ENCODE measurements around the gene NRG2.

The NRG2 gene

DNA sequence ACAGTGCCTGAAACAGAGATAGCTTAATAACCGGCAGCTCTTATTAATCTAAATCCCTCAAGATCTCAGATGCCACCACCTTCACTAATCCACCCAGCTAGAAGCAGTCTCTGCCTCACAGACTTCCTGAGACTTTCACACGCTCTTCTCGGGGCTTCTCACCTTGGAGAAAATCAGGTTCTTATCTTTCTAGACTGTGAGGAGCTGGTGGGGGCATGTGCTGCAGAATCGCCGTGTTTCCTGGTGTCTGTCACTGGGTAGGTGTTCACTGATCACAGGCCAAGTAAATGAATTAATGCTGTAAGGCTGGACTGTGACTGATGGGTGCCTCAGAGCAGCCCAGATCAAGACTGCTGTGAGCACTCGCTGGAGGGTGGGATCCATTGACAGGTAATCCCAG is 145.8 kb downstream of the NRG2 start:
- Histone ChIP-seq H3K9me3 (ENCODE audit: control insufficient read depth, insufficient read depth, low read length) (no peaks in the 10 kb centered on the region), H3K4me3 (ENCODE audit: low read depth, low read length) (no peak overlapping the region), H3K4me1 (ENCODE audit: control insufficient read depth, insufficient read depth, low read length) (no peaks in the 10 kb centered on the region), H3K36me3 (ENCODE audit: control insufficient read depth, insufficient read depth, low read length) (no peaks in the 10 kb centered on the region), H3K27me3 (ENCODE audit: control insufficient read depth, insufficient read depth, low read length) (peaks cover 49% of the 10 kb centered on the region), H3K9ac (ENCODE audit: low read depth, low read length) (no peak overlapping the region)

DNA sequence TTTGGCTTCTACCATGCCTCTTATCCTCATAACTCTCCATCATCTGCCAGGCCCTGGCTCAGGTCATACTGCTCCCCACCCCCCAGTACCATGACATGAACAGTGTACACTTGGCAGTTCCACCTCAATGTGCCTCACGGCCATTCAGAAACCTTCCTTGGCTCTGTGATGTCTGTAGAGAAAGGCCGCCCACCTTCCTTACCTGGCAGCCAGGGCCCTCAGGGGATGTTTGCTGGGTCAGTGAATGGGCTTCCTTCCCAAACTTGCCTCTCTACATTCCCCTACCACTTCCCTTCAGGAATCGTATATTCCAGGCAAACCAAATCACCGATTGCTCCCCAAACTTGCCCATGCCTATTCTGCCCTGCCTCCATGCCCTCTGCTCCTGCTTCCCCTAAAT is 146.4 kb downstream of the NRG2 start:
- Histone ChIP-seq H3K9ac (ENCODE audit: low read depth, low read length) (no peak overlapping the region), H3K36me3 (ENCODE audit: control insufficient read depth, insufficient read depth, low read length) (no peaks in the 10 kb centered on the region), H3K4me3 (ENCODE audit: low read depth, low read length) (no peak overlapping the region), H3K27me3 (ENCODE audit: control insufficient read depth, insufficient read depth, low read length) (peaks cover 42% of the 10 kb centered on the region), H3K4me1 (ENCODE audit: control insufficient read depth, insufficient read depth, low read length) (no peaks in the 10 kb centered on the region), H3K9me3 (ENCODE audit: control insufficient read depth, insufficient read depth, low read length) (no peaks in the 10 kb centered on the region)

DNA sequence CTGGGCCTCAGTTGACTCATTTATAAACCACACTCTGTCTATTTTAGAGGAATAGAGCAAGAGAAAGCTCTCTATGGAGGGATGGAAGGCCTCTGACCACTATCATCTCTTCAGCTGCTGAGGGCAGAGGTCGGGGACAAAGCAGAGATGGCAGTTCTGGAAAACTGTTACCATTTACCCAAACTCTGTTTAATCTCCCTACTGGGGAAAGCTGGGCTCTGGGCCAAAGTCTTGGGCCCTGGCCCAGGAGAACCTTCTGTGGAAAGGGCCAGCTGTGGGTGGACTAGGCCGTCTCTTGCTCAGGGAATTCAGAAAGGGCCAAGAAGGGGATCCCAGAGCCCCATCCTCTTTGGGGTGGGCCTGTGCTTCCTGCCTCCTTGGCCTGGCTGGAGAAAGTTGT is 147.5 kb downstream of the NRG2 start:
- no peaks in the 10 kb centered on the region for H3K9me3 ChIP-seq (ENCODE audit: control insufficient read depth, insufficient read depth, low read length)
- H3K36me3 ChIP-seq (ENCODE audit: control insufficient read depth, insufficient read depth, low read length), result no peaks in the 10 kb centered on the region
- no peak overlapping the region for H3K9ac ChIP-seq (ENCODE audit: low read depth, low read length)
- peaks cover 32% of the 10 kb centered on the region for H3K27me3 ChIP-seq (ENCODE audit: control insufficient read depth, insufficient read depth, low read length)
- no peaks in the 10 kb centered on the region for H3K4me1 ChIP-seq (ENCODE audit: control insufficient read depth, insufficient read depth, low read length)
- H3K4me3 ChIP-seq (ENCODE audit: low read depth, low read length), result no peak overlapping the region

DNA sequence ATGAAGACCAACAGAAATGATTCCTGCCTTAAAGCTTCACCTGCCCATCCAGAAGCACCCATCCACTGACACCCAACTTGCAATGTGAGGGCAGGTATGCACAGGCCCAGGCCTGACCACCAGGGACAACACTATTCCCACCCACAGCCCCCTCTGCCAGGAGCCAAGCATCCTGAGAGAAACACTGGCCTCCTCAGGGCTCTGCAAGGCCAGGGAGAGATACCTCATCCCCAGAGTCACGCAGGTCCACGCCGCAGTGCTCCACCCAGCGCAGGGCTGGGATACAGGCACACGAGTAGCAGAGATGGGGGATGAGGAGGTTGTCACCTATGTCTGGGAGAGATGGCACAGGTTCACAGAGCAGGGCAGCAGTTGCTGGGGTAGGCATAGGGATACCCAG is 148.1 kb downstream of the NRG2 start:
- Histone ChIP-seq H3K4me1 (ENCODE audit: control insufficient read depth, insufficient read depth, low read length) (no peaks in the 10 kb centered on the region), H3K4me3 (ENCODE audit: low read depth, low read length) (no peak overlapping the region), H3K9me3 (ENCODE audit: control insufficient read depth, insufficient read depth, low read length) (no peaks in the 10 kb centered on the region), H3K27me3 (ENCODE audit: control insufficient read depth, insufficient read depth, low read length) (peaks cover 26% of the 10 kb centered on the region), H3K9ac (ENCODE audit: low read depth, low read length) (no peak overlapping the region), H3K36me3 (ENCODE audit: control insufficient read depth, insufficient read depth, low read length) (no peaks in the 10 kb centered on the region)

DNA sequence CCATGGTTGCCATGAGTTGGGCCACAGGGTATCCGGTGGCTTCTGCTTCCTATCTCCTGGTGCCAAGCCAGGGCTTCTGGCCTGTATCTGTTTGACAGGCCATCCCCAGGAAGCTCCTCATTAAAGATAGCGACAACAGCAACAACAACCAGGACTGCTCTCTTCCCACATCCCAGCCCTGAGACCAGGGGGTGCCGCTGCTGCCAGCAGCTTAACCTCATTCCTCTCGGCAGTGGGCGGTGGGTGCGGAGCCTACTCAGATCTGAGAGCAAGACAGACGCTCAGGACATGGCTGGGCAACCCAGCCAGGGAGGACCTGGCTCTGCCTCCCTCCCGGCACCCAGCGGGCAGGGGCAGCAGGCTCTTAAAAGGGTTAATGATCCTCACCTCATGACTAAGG is 149.2 kb downstream of the NRG2 start:
- no peaks in the 10 kb centered on the region for H3K36me3 ChIP-seq (ENCODE audit: control insufficient read depth, insufficient read depth, low read length)
- H3K9me3 ChIP-seq (ENCODE audit: control insufficient read depth, insufficient read depth, low read length), result no peaks in the 10 kb centered on the region
- H3K4me3 ChIP-seq (ENCODE audit: low read depth, low read length), result no peak overlapping the region
- H3K27me3 ChIP-seq (ENCODE audit: control insufficient read depth, insufficient read depth, low read length), result peaks cover 19% of the 10 kb centered on the region
- no peaks in the 10 kb centered on the region for H3K4me1 ChIP-seq (ENCODE audit: control insufficient read depth, insufficient read depth, low read length)
- H3K9ac ChIP-seq (ENCODE audit: low read depth, low read length), result no peak overlapping the region

DNA sequence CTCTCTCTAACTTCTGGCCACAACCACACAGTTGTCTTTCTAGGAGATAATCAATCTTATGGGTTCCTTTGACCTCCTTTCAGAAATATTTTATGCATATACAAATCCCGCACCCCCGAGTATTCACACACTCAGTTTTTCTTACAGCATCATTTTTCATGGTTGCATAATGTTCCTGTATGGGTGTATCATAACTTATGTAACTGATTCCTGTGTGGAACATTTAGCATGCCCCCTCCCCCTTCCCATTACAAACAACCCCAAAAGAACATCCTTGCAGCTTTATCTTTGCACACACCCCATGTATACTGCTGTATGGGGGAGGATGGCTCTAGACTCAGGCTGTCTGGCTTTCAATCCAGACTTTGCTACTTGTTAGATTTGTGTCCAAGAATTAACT is 153.7 kb downstream of the NRG2 start:
- Histone ChIP-seq H3K4me1 (ENCODE audit: control insufficient read depth, insufficient read depth, low read length) (no peaks in the 10 kb centered on the region), H3K4me3 (ENCODE audit: low read depth, low read length) (no peak overlapping the region), H3K27me3 (ENCODE audit: control insufficient read depth, insufficient read depth, low read length) (peaks cover 3% of the 10 kb centered on the region), H3K36me3 (ENCODE audit: control insufficient read depth, insufficient read depth, low read length) (no peaks in the 10 kb centered on the region), H3K9me3 (ENCODE audit: control insufficient read depth, insufficient read depth, low read length) (no peaks in the 10 kb centered on the region), H3K9ac (ENCODE audit: low read depth, low read length) (no peak overlapping the region)

DNA sequence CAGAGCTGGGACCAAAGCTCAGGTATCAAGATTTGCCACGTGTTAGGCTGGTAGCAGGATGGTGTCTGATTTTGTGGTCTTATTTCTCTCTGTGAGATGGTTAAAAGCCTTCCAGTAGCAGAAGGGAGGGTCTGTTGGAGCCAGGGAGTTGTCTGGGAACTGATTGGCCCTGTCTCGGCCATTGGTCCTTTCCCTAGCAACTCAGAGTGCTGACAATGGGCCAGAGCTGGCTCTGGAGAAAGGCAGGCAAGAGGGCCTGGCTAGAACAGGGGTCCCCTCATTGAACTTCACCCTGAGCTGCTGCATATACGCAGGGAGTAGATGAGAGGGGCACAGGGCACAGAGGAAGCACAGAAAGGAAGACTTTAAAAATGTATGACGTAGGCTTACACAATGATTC is 154.7 kb downstream of the NRG2 start:
- Histone ChIP-seq H3K4me3 (ENCODE audit: low read depth, low read length) (no peak overlapping the region), H3K9me3 (ENCODE audit: control insufficient read depth, insufficient read depth, low read length) (no peaks in the 10 kb centered on the region), H3K9ac (ENCODE audit: low read depth, low read length) (no peak overlapping the region), H3K36me3 (ENCODE audit: control insufficient read depth, insufficient read depth, low read length) (no peaks in the 10 kb centered on the region), H3K27me3 (ENCODE audit: control insufficient read depth, insufficient read depth, low read length) (peaks cover 3% of the 10 kb centered on the region), H3K4me1 (ENCODE audit: control insufficient read depth, insufficient read depth, low read length) (no peaks in the 10 kb centered on the region)

DNA sequence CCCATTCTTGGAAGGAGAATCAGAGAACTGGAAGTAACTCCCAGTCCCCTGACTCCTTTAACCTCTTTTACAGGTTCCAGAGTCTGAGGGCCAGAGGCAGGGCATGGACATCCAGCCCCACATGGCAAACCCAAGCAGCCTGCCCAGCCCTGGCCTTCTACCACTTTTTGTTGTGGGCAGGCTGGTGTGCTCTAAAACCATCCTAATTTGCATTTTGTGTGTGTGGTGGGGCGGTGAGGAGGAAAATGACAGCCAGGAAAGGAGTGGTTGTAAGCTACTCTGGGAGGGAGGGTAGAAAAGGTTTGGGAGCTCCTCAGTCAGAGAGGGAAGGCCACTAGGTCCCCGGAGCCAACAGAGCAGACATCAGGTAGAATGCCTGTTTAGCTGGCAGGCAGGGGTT is 156.9 kb downstream of the NRG2 start:
- Histone ChIP-seq H3K9ac (ENCODE audit: low read depth, low read length) (no peak overlapping the region), H3K36me3 (ENCODE audit: control insufficient read depth, insufficient read depth, low read length) (no peaks in the 10 kb centered on the region), H3K4me1 (ENCODE audit: control insufficient read depth, insufficient read depth, low read length) (no peaks in the 10 kb centered on the region), H3K27me3 (ENCODE audit: control insufficient read depth, insufficient read depth, low read length) (peaks cover 3% of the 10 kb centered on the region), H3K9me3 (ENCODE audit: control insufficient read depth, insufficient read depth, low read length) (no peaks in the 10 kb centered on the region), H3K4me3 (ENCODE audit: low read depth, low read length) (no peak overlapping the region)

DNA sequence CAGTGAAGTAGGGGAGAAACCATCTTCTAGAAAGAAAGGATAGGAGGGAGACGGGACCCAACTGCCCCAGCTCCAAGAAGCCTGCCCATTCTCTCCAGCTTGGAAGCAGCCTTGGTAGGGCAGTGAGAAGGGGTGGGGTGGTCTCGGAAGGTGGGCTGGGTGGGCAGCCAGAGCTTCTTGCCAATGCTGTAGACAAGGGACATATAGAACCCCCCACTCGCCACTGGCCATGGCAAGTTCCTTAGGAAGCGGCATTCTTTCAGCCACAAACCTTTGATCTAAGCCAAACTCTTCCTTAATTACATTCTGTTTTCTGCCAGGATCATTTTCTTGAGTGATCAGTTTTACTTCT is 157.3 kb downstream of the NRG2 start:
- peaks cover 3% of the 10 kb centered on the region for H3K27me3 ChIP-seq (ENCODE audit: control insufficient read depth, insufficient read depth, low read length)
- no peak overlapping the region for H3K9ac ChIP-seq (ENCODE audit: low read depth, low read length)
- no peaks in the 10 kb centered on the region for H3K9me3 ChIP-seq (ENCODE audit: control insufficient read depth, insufficient read depth, low read length)

DNA sequence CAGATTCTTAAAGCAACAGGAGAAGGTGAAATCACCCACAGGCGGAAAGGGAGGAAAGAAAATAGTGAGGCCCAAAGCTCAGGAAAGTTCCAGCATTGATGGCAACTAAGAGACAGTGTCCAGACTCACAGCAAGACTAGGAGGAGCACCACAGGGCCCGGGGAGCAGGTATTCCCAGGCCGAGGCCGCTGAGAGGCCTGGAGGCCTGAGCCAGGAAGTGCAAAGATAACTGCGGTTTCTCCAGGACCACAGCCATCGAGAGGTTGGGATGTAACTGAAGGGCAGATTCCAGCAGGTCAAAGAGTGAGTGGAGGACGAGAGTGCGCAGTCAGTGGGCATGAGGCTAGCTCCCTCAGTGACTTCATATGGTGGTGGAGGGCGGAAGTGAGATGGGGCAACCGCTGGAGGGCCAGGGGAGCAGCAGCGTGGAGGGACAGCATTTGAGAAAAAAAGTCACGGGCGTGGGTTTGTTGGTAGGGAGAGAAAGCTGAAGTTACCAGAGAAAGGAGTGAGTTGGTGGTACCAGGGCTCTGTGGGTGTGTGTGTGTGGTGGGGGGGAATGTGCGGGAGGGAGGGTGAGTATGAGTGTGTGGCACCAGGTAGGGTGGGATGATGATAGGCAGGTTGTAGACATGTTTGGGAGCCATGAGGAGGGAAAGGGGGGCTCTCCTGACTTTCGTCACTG is 157.8 kb downstream of the NRG2 start:
- Histone ChIP-seq H3K4me3 (ENCODE audit: low read depth, low read length) (no peak overlapping the region), H3K4me1 (ENCODE audit: control insufficient read depth, insufficient read depth, low read length) (no peaks in the 10 kb centered on the region), H3K27me3 (ENCODE audit: control insufficient read depth, insufficient read depth, low read length) (peaks cover 3% of the 10 kb centered on the region), H3K9me3 (ENCODE audit: control insufficient read depth, insufficient read depth, low read length) (no peaks in the 10 kb centered on the region), H3K36me3 (ENCODE audit: control insufficient read depth, insufficient read depth, low read length) (no peaks in the 10 kb centered on the region), H3K9ac (ENCODE audit: low read depth, low read length) (no peak overlapping the region)

More for the DNA sequence above, 157.3 kb downstream of the NRG2 start:
- H3K4me3 ChIP-seq (ENCODE audit: low read depth, low read length), result no peak overlapping the region
- no peaks in the 10 kb centered on the region for H3K36me3 ChIP-seq (ENCODE audit: control insufficient read depth, insufficient read depth, low read length)
- H3K4me1 ChIP-seq (ENCODE audit: control insufficient read depth, insufficient read depth, low read length), result no peaks in the 10 kb centered on the region

DNA sequence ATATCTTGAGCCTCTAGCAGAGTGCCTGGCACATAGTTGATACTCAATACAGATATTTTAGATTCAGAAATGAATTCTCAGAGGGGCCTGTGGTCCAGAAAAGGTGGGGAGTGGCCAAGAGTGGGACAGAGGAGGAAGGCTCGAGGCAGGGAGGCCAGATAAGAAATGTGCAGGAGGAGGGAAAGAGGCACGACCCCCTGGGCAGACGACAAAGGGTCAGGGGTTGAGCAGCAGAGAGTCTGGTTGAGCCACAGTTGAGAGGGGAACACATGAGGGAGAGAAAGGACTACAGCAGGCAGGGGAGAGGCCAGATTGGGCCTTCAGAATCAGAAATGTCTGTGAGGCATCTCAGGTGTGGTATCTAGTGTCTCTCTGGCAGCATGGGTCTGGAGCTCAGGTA is 158.4 kb downstream of the NRG2 start:
- H3K4me1 ChIP-seq (ENCODE audit: control insufficient read depth, insufficient read depth, low read length), result no peaks in the 10 kb centered on the region

DNA sequence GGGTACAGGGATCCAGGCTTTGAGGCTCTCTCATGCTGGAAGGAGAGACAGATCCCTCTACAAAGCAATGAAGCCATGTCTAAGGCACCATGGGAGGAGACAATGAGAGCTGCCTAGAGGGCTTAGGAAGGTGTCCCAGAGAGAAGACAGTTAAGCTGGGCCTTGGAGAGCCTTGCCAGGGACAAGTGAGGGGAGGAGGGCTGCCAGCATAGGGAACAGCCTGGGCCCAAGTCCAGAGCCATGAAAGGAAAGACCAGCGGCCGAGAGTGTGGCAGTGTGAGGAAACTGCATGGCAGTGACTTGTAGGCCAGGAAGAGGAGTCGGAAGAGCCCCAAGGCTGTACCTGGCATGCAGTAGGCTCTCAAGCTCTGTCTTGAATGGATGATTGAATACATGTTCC is 159.0 kb downstream of the NRG2 start:
- Histone ChIP-seq H3K9ac (ENCODE audit: low read depth, low read length) (no peak overlapping the region), H3K9me3 (ENCODE audit: control insufficient read depth, insufficient read depth, low read length) (no peaks in the 10 kb centered on the region), H3K4me3 (ENCODE audit: low read depth, low read length) (no peak overlapping the region), H3K36me3 (ENCODE audit: control insufficient read depth, insufficient read depth, low read length) (no peaks in the 10 kb centered on the region), H3K27me3 (ENCODE audit: control insufficient read depth, insufficient read depth, low read length) (no peaks in the 10 kb centered on the region), H3K4me1 (ENCODE audit: control insufficient read depth, insufficient read depth, low read length) (no peaks in the 10 kb centered on the region)

More for the DNA sequence above, 158.4 kb downstream of the NRG2 start:
- Histone ChIP-seq H3K9ac (ENCODE audit: low read depth, low read length) (no peak overlapping the region), H3K27me3 (ENCODE audit: control insufficient read depth, insufficient read depth, low read length) (peaks cover under 1% of the 10 kb centered on the region), H3K4me3 (ENCODE audit: low read depth, low read length) (no peak overlapping the region), H3K9me3 (ENCODE audit: control insufficient read depth, insufficient read depth, low read length) (no peaks in the 10 kb centered on the region), H3K36me3 (ENCODE audit: control insufficient read depth, insufficient read depth, low read length) (no peaks in the 10 kb centered on the region)
